AG09319 (cell line): ENCODE measurements around the gene ASPSCR1.

Experiments used
- DNase-seq: peaks from one replicate; pipeline ENCODE4 v3.0.0-alpha.2; 2010; ENCODE audit warnings: low read depth; ENCODE audit errors: extremely low read depth
- TF ChIP-seq, protein P1 (sequence below): IDR thresholded peaks from 2 replicates; pipeline ENCODE4 v1.5.1; 2011; ENCODE audit warnings: low read depth, mild to moderate bottlenecking, inconsistent platforms, low read length, moderate library complexity

Gene ASPSCR1

GRCh38 chr17:82063424-82064415, 86.3 kb downstream of the ASPSCR1 start:
- no peak for DNase-seq
- TF ChIP-seq, protein P1, sequence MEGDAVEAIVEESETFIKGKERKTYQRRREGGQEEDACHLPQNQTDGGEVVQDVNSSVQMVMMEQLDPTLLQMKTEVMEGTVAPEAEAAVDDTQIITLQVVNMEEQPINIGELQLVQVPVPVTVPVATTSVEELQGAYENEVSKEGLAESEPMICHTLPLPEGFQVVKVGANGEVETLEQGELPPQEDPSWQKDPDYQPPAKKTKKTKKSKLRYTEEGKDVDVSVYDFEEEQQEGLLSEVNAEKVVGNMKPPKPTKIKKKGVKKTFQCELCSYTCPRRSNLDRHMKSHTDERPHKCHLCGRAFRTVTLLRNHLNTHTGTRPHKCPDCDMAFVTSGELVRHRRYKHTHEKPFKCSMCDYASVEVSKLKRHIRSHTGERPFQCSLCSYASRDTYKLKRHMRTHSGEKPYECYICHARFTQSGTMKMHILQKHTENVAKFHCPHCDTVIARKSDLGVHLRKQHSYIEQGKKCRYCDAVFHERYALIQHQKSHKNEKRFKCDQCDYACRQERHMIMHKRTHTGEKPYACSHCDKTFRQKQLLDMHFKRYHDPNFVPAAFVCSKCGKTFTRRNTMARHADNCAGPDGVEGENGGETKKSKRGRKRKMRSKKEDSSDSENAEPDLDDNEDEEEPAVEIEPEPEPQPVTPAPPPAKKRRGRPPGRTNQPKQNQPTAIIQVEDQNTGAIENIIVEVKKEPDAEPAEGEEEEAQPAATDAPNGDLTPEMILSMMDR = no peak

DNA sequence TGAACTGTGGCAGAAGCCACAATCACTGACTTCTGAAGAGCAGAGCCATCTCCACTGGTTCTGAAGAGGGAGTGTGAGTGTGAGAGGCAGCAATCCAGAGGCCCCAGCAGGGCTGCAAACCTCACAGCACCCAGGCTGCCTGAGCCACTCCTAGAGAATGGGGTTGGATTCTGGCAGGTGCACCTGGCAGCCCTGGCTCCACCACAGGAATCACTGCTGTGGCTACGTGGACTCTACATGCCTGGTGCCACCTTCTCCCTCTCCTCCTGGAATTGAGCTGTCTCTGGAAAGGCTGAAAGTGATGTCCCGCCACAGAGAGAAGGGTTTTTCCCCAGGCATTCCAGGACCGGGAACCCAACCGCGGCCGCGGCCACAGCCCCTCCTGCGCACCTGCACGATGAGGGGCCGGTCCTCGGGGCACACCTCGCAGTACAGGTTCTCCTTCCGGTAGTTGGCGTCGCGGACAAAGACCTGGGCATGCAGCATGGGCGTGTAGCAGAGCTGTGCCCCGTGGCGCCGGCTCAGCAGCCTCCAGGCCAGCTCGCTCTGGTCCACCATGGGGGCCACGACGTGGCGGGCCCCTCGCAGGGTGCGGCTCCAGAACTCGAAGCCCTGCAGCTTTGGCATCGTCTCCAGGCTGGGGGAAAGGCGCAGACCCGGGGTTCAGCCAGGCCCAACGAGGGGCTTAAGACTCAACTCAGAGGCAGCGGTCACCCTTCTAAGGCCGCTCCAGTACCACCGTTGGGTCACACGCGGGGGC, 87.2 kb downstream of the ASPSCR1 start:
- TF ChIP-seq, protein P1 = no peak
- no peak for DNase-seq

GRCh38 chr17:82065193-82065637, 87.8 kb downstream of the ASPSCR1 start:
- TF ChIP-seq, protein P1 = no peak
- DNase-seq = no peak

DNA sequence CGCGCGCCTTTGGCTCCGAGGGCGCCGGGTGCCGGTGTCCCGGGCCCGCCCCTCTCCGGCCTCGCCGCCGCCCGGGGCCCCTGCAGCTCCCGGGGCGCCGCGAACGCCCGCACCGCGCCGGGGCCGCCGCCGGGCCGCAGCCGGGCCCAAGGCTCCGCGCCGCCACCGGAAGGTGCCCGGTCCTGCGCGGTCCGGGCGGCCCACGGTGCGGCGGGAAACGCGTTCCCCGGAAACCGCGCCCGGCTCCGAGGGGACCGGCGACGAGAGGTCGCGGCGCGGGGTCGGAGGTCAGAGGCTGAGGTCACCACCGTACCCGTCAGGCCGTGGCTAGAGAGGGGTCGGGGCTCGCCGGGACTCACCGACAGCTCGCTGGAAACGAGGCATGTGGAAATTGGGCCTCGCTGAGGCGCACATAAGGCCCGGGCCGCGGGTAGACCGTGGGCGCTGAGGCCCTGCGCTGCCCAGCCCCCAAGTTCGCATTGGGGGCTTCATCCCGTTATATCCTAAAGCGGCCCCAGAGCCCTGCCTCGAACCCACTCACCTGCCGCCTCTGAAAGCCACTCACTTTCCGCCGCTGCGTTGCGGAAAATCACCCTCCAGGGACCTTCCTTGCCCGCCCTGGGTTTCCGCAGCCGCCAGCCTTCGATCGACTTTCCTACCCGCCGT, 88.3 kb downstream of the ASPSCR1 start, which contains the start of gene DUS1L:
DUS1L (minus strand) TSS at position 167 of the 666 bp plus-strand sequence. CDS start 745 bp downstream, outside the sequence.
- peak; percentile 16 for DNase-seq
- TF ChIP-seq, protein P1 = no peak
